ENCODE results near the gene GOLGA7B. TPM values are rescaled to one million over a fixed set of nuclear protein-coding genes. Genes with fewer than 3 reads are reported as not detected.
"Not testable (repeated sequence)": the region's sequence is repeated elsewhere in the genome, so short reads cannot be mapped to it uniquely, and the experiment has no call there.

Gene GOLGA7B
- total RNA-seq, 1 donor from 2014 or later: 0.12 TPM

DNA sequence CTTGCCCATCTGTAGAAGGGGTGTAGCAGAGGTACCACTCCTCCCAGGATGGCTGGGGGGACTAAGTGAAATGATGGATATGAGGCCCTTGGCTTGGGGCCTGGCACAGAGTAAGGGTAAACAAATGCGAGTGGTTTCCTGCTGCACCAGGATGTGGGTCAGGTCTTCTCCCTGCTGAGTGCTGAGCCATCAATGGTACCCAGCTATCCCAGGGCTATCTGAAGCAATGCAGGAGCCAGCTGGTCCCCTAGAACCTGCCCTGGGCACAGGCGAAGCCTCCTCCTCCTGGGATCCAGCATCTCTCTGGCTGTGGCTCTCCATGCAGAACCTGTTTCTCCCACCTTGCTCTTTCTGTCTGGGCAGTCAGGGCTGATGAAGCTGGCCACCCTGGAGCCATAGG, 20.9 kb upstream of the GOLGA7B start:
- no peak for DNase-seq (ENCODE audit: low read depth)
- H3K4me3 ChIP-seq (ENCODE audit: low read depth, low read length): no peak overlapping the region
- TF ChIP-seq, protein P1, sequence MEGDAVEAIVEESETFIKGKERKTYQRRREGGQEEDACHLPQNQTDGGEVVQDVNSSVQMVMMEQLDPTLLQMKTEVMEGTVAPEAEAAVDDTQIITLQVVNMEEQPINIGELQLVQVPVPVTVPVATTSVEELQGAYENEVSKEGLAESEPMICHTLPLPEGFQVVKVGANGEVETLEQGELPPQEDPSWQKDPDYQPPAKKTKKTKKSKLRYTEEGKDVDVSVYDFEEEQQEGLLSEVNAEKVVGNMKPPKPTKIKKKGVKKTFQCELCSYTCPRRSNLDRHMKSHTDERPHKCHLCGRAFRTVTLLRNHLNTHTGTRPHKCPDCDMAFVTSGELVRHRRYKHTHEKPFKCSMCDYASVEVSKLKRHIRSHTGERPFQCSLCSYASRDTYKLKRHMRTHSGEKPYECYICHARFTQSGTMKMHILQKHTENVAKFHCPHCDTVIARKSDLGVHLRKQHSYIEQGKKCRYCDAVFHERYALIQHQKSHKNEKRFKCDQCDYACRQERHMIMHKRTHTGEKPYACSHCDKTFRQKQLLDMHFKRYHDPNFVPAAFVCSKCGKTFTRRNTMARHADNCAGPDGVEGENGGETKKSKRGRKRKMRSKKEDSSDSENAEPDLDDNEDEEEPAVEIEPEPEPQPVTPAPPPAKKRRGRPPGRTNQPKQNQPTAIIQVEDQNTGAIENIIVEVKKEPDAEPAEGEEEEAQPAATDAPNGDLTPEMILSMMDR (conservative IDR thresholded peaks at IDR 0.05; ENCODE audit: low read depth, low read length): no peak

DNA sequence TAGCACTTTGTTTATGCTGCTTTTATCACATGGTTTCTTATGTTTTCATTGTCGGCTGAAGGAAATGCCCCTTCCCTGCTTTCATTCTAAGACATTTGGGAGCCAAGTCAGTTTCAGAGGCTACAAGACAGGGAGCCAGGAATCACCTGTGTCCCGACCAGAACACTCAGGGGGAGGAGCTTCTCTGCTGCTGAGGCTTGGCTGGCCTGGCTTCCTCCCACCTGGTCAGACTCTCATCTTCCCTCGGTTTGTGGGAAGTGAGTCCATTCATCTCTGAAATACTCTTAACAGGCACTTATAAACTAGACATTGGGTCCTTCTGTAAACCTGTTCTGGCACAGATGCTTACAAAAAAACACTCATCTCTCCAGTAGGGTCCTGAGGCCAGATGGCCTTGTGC, 19.6 kb upstream of the GOLGA7B start:
- TF ChIP-seq, protein P1 (conservative IDR thresholded peaks at IDR 0.05; ENCODE audit: low read depth, low read length): no peak
- no peak for DNase-seq (ENCODE audit: low read depth)
- H3K4me3 ChIP-seq (ENCODE audit: low read depth, low read length): no peak overlapping the region

DNA sequence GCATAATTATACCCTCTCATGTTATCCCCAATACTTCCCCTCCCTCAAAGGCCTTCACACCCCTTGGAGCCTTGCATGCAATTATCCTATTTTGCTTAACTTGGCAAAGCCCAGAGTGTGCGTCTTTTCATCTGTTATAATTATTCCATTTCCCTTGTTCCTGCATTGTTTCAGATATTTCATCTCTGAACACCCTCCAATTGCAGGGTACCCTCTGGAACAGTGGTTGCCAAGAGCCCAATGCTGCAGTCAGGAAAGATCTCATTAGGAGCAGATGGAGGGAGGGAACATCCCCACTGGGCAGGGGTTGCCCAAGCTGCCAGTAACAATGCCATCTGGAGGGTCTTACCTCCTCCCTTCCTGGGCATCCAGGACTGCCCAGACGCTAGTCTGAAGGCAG, 18.4 kb upstream of the GOLGA7B start:
- TF ChIP-seq, protein P1 (conservative IDR thresholded peaks at IDR 0.05; ENCODE audit: low read depth, low read length): no peak
- H3K4me3 ChIP-seq (ENCODE audit: low read depth, low read length): no peak overlapping the region
- no peak for DNase-seq (ENCODE audit: low read depth)

DNA sequence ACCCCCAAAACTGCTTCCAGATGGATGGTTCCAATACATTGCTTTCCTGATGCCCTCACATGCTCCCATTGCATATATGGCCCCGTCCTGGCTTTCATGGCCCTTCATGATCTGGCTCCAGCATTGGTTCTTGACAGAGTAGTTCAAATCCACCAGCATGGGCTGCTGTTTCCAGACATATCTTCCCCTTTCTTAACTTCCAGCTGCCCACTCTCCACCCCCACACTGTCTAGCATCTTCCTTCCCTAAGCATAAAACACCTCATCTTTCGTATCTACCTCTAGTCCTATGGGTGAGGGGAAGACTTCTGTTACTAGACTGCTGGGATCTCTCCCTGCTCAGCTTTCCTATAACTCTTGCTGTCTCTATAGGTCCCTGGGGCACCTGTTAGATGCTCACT, 13.2 kb upstream of the GOLGA7B start:
- TF ChIP-seq, protein P1 (conservative IDR thresholded peaks at IDR 0.05; ENCODE audit: low read depth, low read length): no peak
- no peak for DNase-seq (ENCODE audit: low read depth)
- H3K4me3 ChIP-seq (ENCODE audit: low read depth, low read length): no peak overlapping the region

DNA sequence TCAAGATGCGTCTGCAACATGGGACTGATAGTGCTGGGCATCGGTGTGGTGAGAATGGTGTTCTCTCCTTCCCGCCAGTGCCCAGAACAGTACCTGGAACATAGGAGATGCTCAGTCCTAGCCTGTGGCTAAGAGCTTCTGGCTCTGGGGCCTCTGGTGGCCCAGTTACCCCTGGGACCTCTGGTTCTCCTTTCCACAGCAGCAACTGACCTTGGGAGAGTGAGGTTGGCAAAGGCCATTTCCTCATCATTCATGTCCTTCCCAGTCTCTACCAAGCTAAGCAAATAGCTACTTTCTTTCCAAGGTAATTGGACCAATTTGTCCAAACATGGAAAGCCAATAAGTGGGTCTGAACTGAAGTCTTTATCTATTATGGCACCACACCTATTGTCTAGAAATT, 11.6 kb upstream of the GOLGA7B start:
- TF ChIP-seq, protein P1 (conservative IDR thresholded peaks at IDR 0.05; ENCODE audit: low read depth, low read length): no peak
- no peak for DNase-seq (ENCODE audit: low read depth)
- no peak overlapping the region for H3K4me3 ChIP-seq (ENCODE audit: low read depth, low read length)

DNA sequence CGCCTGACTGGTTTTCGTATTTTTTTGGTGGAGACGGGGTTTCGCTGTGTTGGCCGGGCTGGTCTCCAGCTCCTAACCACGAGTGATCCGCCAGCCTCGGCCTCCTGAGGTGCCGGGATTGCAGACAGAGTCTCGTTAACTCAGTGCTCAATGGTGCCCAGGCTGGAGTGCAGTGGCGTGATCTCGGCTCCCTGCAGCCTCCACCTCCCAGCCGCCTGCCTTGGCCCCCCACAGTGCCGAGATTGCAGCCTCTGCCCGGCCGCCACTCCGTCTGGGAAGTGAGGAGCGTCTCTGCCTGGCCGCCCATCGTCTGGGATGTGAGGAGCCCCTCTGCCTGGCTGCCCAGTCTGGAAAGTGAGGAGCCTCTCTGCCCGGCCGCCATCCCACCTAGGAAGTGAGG, 8.5 kb upstream of the GOLGA7B start:
- H3K4me3 ChIP-seq (ENCODE audit: low read depth, low read length); DNase-seq (ENCODE audit: low read depth): not testable (repeated sequence)

DNA sequence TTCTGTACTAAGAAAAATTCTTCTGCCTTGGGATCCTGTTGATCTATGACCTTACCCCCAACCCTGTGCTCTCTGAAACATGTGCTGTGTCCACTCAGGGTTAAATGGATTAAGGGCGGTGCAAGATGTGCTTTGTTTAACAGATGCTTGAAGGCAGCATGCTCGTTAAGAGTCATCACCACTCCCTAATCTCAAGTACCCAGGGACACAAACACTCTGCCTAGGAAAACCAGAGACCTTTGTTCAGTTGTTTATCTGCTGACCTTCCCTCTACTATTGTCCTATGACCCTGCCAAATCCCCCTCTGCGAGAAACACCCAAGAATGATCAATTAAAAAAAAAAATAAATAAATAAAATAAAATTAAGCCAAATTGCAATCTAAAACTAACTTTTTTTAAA, 7.5 kb upstream of the GOLGA7B start:
- H3K4me3 ChIP-seq (ENCODE audit: low read depth, low read length); DNase-seq (ENCODE audit: low read depth): not testable (repeated sequence)

DNA sequence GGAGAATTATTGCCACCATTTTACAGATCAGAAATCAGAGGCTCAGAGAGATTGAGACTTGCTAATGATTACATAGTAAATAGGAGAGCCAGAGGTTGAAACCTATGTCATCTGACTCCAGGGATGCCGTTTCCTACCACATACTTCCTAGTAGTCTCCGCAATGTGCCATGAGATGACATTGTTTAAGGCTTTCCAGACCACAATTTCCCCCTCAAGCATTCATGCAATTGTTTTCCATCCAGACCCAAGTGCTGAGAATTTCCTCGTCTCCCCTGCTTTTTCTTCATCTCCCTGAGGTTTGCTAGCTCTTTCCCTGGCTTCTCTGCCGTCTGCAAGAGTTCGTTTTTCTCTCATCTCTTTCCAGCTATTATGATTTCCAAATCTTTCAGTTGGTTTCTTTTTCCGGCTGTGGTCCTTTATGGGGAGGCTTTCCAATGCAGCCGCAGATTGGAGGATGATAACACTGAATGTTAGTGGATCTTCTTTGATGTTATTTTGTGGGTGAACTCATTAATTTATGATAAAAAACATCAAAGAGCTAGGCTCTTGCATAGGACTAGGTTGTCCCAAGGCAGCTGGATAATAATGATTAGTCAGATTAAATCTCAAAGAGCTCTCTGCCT, 6.9 kb upstream of the GOLGA7B start:
- no peak overlapping the region for H3K4me3 ChIP-seq (ENCODE audit: low read depth, low read length)
- DNase-seq (ENCODE audit: low read depth): no peak
- TF ChIP-seq, protein P1 (conservative IDR thresholded peaks at IDR 0.05; ENCODE audit: low read depth, low read length): no peak

Measured in epithelial cell of proximal tubule (primary cell).